HG02884 (cell line): Measurements from ENCODE around the gene ARG2.
A peak's percentile ranks its signal among the peaks of the same experiment; 100 is the strongest.

Experiments used
- ATAC-seq: cut with Tn5 transposase; IDR thresholded peaks from one replicate; pipeline ENCODE4 v1.9.1; 2021; ENCODE audit warnings: mild to moderate bottlenecking, moderate library complexity; ENCODE audit not compliant: unreplicated experiment

Gene ARG2

DNA sequence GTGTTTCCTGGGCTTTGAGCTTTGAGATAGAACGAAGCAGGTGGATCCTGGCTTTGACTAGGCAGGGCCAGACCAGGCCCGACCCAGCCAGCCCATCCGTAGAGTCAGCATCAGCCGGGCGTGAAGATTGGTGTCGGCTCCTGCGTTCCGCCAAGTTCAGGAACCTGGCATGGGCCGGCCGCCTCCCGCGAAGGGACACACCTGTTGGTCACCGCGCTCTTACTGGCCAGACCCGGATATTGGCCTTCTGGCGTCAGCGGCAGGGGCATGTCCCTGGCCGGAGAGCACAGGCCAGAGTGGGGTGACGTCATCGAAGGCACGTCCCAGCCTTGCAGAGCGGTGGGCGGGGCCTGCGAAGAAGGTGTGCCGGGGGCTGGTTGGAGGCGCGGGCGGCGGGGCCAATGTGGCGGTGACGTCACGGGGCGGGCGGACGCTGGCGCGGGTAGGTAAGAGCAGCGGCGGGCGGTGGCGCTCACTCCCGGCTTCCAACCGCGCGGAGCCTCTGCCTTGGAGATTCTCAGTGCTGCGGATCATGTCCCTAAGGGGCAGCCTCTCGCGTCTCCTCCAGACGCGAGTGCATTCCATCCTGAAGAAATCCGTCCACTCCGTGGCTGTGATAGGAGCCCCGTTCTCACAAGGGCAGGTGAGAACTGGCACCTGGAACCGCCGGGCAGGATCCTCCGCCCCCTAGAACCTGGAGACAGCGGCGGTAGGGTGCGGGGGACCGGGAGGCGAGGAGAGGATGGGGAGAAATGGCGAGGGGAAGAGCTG, at the start of gene ARG2:
ARG2 (plus strand) TSS at position 475 of the 771 bp plus-strand sequence; CDS start at position 533, 58 bp downstream.
- ATAC-seq = peak; percentile 93

- ATAC-seq = no peak
These were observed 49.3 kb upstream of the ARG2 start for GRCh38 chr14:67570453-67570852.

GRCh38 chr14:67571275-67571990, 48.3 kb upstream of the ARG2 start:
- no peak for ATAC-seq

DNA sequence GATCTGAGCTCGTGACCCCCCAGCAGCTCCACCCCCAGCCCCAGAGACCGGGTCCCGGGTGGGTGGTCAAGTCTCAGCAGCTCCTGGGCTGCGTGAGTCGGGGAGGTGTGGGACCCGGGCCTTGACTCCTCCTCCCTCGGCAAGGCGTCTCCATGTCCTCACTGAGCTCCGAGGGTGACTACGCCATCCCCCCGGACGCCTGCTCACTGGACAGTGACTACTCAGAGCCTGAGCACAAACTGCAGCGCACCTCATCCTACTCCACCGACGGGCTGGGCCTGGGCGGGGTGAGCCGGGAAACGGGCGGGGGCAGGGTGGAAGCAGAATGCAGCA, 47.8 kb upstream of the ARG2 start:
- ATAC-seq = no peak

DNA sequence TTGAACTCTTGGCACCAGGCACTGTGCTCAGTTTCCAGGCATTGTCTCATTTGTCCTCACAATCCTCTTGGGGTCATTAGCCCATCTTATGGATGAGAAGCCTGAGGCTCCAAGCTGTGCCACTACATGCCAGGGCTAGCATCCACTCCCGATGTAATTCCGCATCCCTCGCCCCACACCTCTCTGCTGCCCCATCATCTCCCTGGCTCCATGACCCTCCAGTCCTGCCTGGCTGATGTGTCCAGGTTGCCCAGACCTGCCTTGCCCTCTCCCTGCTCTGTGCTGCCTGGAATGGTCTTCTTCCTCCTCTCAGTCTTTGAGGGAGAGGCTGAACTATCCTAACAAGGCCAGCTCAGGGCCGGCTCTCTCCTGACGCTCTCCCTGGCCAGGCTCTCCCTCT, 47.1 kb upstream of the ARG2 start:
- ATAC-seq = no peak

DNA sequence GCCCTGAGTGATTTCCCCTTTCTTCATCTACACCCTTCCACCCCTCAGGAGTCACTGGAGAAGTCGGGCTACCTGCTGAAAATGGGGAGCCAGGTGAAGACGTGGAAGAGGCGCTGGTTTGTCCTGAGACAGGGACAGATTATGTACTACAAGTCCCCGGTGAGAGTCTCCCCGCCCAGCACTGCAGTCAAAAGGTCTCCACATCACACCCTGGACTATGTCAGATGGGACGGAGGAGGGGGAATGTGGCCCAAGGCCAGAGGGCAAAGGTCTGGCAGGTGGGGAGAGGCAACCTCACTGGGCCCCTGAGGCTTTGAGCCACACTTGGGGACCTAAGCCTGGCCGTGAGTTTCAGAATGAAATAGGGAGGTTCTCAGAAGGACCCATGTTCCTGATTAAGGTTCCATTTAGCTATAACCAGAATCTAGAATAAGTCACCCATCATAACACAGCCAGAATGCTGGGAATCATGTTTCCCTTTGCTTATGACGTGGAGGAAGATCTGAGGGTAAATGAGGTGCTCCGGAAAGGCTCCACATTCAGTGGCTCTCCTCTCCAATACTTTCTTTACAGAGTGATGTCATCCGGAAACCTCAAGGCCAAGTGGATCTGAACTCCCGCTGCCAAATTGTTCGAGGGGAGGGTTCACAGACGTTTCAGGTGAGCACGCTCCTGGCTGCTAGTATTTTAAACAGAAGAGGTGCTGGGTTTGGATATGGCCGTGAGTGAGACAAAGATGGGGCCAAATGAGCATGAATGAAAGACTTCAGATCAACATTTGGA, 46.3 kb upstream of the ARG2 start:
- no peak for ATAC-seq

- ATAC-seq = no peak
These were observed 45.6 kb upstream of the ARG2 start for GRCh38 chr14:67574156-67574555.

DNA sequence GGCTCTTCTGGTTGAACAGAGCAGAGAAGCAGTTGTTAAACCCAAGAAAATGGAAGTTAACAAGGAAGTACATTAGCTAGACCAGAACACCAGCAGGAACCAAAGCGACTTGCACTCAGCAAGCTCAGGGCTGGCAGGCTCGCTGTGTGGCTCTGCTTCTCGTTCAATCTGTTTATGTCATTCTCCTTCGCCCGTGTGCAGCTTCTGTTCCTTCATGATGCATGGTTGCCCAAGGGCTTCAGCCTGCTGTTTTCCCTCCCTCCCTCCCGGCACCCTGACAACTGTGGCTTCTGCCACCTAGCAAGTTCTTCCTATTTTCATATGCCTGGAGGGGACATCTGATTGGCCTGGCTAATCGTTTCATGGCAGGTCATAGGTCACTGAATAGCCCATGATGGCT, 44.9 kb upstream of the ARG2 start:
- no peak for ATAC-seq

DNA sequence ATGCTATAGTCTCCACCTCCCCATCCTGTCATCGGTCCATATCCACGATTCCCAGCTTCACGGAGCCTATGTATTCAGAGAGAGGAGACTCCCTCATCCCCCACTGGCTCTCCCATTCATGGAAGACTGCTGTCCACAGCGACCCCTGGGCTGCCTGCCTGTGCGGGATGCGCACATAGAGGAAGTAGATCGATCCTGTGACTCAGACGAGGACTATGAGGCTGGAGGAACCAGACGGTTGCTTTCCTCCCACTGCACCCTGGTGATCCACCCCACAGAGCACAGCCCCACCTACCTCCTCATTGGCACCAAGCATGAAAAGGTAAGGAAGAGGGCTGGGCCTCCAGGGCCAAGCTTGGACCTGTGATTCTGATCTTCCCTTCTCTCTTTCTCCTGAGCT, 44.0 kb upstream of the ARG2 start:
- ATAC-seq = no peak

GRCh38 chr14:67576216-67576955, 43.3 kb upstream of the ARG2 start:
- no peak for ATAC-seq

- ATAC-seq = no peak
These were observed 42.4 kb upstream of the ARG2 start for GRCh38 chr14:67577181-67577808.

GRCh38 chr14:67577909-67578749, 41.6 kb upstream of the ARG2 start:
- no peak for ATAC-seq

DNA sequence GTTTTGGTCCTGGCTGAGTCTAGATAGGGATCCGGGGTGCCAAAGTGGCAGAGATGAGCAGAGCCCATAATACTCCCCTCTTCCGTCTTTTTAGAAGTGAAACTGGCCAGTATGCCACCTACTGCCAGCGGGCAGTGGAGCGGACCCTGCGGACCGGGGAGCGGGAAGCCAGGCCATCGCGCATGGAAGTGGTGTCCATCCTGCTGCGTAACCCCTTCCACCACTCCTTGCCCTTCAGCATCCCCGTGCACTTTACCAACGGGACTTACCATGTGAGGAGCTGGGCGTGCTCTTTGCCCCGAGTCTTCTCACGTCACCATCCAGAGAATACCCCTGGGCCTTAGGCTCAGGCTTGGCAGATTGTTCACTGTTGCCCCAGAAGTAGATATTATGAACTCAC, 40.7 kb upstream of the ARG2 start:
- no peak for ATAC-seq

DNA sequence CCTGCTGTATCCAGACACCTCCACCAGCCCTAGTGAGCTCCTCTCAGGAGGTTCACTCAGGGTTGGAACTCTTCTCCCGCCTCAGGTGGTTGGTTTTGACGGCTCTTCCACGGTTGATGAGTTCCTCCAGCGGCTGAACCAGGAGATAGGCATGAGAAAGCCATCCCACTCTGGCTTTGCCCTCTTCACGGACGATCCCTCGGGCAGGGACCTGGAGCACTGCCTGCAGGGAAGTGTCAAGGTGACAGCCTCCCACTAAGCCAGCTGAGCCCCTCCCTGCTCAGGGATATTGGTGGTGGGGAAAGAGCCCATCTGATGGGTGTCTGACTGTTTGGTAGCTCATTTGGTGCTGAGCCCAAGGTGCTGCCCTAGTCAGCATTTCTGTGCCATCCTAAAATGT, 40.1 kb upstream of the ARG2 start:
- ATAC-seq = no peak

GRCh38 chr14:67580336-67581171, 39.2 kb upstream of the ARG2 start:
- no peak for ATAC-seq

DNA sequence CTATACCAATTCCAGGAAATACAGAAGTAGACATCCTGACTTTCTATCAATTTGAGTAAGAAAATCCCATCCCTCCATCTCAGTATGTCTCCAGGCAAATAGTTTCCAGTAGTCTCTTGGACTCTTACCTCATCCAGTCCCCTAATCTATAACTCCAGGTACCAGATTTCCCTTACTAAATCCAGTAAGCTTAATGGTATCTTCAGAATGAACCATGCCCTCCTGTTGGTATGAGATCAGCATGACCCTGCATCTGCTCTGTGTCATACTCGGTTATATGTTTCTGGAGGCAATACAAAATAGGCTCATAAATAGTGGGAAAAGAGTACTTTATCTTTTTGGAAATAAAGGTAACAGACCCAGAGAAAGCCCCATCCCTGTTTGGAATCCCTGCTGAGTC, 38.1 kb upstream of the ARG2 start:
- no peak for ATAC-seq

- ATAC-seq = no peak
These were observed 37.7 kb upstream of the ARG2 start for GRCh38 chr14:67582061-67582460.

- ATAC-seq = no peak
These were observed 35.7 kb upstream of the ARG2 start for GRCh38 chr14:67583711-67584644.
